ENCODE measurements around the gene SP8. TPM values are rescaled to one million over a fixed set of nuclear protein-coding genes. Genes with fewer than 3 reads are reported as not detected.

Gene SP8
- total RNA-seq, 1 experiment from 2014 or later = 63.6 TPM

DNA sequence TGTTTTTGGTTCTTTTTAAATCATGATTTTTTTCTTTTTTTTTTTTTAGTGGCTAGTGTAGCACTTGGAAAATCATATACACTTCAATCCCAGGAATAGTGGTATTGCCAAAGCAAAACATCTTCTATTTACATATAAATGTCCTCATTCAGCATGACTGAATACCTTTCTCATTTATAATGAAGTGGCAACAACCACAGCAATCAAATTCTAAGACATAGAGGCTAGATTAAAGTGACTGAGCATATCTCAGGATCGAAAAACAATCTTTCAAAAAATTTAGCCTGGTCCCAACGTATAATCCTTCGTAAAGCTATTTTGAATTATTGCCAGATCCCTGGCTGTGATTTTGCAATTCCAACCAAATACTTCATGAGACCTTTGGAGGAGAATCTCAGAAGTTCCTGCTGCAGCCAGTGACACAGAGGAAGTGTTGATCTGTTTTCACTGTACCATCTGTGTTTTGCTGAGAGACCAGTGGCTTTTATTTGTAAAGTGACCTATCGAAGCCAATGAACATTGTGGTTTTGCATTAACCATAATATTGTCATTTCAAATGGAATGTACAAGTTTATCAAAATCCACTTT, 29.8 kb upstream of the SP8 start:
- peaks cover 24% of the 10 kb centered on the region for H3K4me1 Mint-ChIP-seq
- ATAC-seq (peak; percentile 53; the same call in 1 of the 2 replicates), DNase-seq (ENCODE audit: low spot score) (no peak)
- no peaks in the 10 kb centered on the region for H3K27me3 Mint-ChIP-seq (ENCODE audit: low read depth)
- ChIA-PET CTCF (no interaction called here), POLR2A (no interaction called here)
- H3K9me3 Mint-ChIP-seq = peaks cover 2% of the 10 kb centered on the region
- H3K27ac Mint-ChIP-seq = peak overlapping the region; percentile 87
- H3K4me3 Mint-ChIP-seq = peak overlapping the region; percentile 30
- no peak for TF ChIP-seq TEAD4 (CRISPR knock-in tag; IDR thresholded peaks at IDR 0.05)
- TF ChIP-seq, protein P1, sequence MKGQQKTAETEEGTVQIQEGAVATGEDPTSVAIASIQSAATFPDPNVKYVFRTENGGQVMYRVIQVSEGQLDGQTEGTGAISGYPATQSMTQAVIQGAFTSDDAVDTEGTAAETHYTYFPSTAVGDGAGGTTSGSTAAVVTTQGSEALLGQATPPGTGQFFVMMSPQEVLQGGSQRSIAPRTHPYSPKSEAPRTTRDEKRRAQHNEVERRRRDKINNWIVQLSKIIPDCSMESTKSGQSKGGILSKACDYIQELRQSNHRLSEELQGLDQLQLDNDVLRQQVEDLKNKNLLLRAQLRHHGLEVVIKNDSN (CRISPR knock-in tag; IDR thresholded peaks at IDR 0.05) = no peak
- TF ChIP-seq, protein P2, sequence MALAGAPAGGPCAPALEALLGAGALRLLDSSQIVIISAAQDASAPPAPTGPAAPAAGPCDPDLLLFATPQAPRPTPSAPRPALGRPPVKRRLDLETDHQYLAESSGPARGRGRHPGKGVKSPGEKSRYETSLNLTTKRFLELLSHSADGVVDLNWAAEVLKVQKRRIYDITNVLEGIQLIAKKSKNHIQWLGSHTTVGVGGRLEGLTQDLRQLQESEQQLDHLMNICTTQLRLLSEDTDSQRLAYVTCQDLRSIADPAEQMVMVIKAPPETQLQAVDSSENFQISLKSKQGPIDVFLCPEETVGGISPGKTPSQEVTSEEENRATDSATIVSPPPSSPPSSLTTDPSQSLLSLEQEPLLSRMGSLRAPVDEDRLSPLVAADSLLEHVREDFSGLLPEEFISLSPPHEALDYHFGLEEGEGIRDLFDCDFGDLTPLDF (CRISPR knock-in tag; IDR thresholded peaks at IDR 0.05) = no peak
- no peak for TF ChIP-seq ELF4 (CRISPR knock-in tag; IDR thresholded peaks at IDR 0.05; ENCODE audit: low read depth)
- TF ChIP-seq ZNF263 (CRISPR knock-in tag; IDR thresholded peaks at IDR 0.05; ENCODE audit: low read depth) = no peak
- TF ChIP-seq RELA (CRISPR knock-in tag; IDR thresholded peaks at IDR 0.05; ENCODE audit: borderline replicate concordance) = no peak
- TF ChIP-seq, protein P3, sequence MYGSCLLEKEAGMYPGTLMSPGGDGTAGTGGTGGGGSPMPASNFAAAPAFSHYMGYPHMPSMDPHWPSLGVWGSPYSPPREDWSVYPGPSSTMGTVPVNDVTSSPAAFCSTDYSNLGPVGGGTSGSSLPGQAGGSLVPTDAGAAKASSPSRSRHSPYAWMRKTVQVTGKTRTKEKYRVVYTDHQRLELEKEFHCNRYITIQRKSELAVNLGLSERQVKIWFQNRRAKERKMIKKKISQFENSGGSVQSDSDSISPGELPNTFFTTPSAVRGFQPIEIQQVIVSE (CRISPR knock-in tag; IDR thresholded peaks at IDR 0.05; ENCODE audit: borderline replicate concordance) = no peak
- no peak for TF ChIP-seq ZNF121 (CRISPR knock-in tag; IDR thresholded peaks at IDR 0.05)
- TF ChIP-seq, protein P4, sequence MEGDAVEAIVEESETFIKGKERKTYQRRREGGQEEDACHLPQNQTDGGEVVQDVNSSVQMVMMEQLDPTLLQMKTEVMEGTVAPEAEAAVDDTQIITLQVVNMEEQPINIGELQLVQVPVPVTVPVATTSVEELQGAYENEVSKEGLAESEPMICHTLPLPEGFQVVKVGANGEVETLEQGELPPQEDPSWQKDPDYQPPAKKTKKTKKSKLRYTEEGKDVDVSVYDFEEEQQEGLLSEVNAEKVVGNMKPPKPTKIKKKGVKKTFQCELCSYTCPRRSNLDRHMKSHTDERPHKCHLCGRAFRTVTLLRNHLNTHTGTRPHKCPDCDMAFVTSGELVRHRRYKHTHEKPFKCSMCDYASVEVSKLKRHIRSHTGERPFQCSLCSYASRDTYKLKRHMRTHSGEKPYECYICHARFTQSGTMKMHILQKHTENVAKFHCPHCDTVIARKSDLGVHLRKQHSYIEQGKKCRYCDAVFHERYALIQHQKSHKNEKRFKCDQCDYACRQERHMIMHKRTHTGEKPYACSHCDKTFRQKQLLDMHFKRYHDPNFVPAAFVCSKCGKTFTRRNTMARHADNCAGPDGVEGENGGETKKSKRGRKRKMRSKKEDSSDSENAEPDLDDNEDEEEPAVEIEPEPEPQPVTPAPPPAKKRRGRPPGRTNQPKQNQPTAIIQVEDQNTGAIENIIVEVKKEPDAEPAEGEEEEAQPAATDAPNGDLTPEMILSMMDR (IDR thresholded peaks at IDR 0.05) = no peak
- TF ChIP-seq SOX15 (CRISPR knock-in tag; IDR thresholded peaks at IDR 0.05) = no peak
- TF ChIP-seq, protein P5, sequence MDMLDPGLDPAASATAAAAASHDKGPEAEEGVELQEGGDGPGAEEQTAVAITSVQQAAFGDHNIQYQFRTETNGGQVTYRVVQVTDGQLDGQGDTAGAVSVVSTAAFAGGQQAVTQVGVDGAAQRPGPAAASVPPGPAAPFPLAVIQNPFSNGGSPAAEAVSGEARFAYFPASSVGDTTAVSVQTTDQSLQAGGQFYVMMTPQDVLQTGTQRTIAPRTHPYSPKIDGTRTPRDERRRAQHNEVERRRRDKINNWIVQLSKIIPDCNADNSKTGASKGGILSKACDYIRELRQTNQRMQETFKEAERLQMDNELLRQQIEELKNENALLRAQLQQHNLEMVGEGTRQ (CRISPR knock-in tag; IDR thresholded peaks at IDR 0.05) = no peak
- no peak for TF ChIP-seq ZNF671 (CRISPR knock-in tag; IDR thresholded peaks at IDR 0.05)
- TF ChIP-seq, protein P6, sequence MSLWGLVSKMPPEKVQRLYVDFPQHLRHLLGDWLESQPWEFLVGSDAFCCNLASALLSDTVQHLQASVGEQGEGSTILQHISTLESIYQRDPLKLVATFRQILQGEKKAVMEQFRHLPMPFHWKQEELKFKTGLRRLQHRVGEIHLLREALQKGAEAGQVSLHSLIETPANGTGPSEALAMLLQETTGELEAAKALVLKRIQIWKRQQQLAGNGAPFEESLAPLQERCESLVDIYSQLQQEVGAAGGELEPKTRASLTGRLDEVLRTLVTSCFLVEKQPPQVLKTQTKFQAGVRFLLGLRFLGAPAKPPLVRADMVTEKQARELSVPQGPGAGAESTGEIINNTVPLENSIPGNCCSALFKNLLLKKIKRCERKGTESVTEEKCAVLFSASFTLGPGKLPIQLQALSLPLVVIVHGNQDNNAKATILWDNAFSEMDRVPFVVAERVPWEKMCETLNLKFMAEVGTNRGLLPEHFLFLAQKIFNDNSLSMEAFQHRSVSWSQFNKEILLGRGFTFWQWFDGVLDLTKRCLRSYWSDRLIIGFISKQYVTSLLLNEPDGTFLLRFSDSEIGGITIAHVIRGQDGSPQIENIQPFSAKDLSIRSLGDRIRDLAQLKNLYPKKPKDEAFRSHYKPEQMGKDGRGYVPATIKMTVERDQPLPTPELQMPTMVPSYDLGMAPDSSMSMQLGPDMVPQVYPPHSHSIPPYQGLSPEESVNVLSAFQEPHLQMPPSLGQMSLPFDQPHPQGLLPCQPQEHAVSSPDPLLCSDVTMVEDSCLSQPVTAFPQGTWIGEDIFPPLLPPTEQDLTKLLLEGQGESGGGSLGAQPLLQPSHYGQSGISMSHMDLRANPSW (CRISPR knock-in tag; conservative IDR thresholded peaks at IDR 0.05; ENCODE audit: low read depth) = no peak
- H3K36me3 Mint-ChIP-seq = no peaks in the 10 kb centered on the region

DNA sequence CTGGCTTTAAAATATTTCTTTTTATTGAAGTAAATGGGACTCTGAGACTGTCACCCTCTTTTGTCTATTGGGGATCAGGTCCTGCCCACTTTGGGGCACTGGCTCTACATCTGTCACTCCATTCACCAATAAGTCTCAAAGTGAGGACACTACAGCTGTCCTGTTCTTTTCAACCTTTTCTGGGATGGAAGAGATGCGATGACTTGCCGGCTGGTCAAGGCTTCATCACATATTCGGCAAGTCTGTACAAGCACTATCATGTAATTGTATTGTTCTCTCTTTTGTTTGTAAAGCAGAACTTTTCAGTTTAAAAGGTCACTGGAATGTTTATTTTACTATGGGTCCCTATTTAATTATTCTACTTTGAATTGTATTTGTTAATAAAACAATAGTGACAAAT, 17.7 kb upstream of the SP8 start:
- TF ChIP-seq, protein P6 (CRISPR knock-in tag; conservative IDR thresholded peaks at IDR 0.05; ENCODE audit: low read depth) = no peak
- no peak for TF ChIP-seq CREB1 (CRISPR knock-in tag; IDR thresholded peaks at IDR 0.05)
- no peak for TF ChIP-seq TCF7 (CRISPR knock-in tag; IDR thresholded peaks at IDR 0.05; ENCODE audit: low read depth)
- no peak for TF ChIP-seq ZNF423 (CRISPR knock-in tag; IDR thresholded peaks at IDR 0.05)
- TF ChIP-seq, protein P7, sequence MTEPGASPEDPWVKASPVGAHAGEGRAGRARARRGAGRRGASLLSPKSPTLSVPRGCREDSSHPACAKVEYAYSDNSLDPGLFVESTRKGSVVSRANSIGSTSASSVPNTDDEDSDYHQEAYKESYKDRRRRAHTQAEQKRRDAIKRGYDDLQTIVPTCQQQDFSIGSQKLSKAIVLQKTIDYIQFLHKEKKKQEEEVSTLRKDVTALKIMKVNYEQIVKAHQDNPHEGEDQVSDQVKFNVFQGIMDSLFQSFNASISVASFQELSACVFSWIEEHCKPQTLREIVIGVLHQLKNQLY (CRISPR knock-in tag; IDR thresholded peaks at IDR 0.05) = no peak
- DNase-seq (ENCODE audit: low spot score) = no peak
- POLR2A ChIA-PET = no interaction called here
- Mint-ChIP-seq H3K27me3 (ENCODE audit: low read depth) (no peaks in the 10 kb centered on the region), H3K4me1 (peaks cover 31% of the 10 kb centered on the region), H3K27ac (no peak overlapping the region), H3K9me3 (peaks cover 16% of the 10 kb centered on the region), H3K36me3 (peaks cover 12% of the 10 kb centered on the region), H3K4me3 (no peak overlapping the region)
- ATAC-seq = no peak
- CTCF ChIA-PET = no interaction called here

Data from WTC11 (cell line).